A549 treated with Mapracorat at 1 μM for 4 hours (cell line): Measurements from ENCODE around the gene KRTAP1-1. TPM values are rescaled to one million over a fixed set of nuclear protein-coding genes. Genes with fewer than 3 reads are reported as not detected.

ENCODE experiments used
- total RNA-seq: library from RNA; stranded (reverse); fragments of 200-300 nt; extraction: Qiagen RNA extraction; gene quantifications from 5 replicates; pipeline ENCODE4 v1.2.3, GENCODE V29; 2022

The KRTAP1-1 gene
- not detected in 5 replicates for total RNA-seq

GRCh38 chr17:41040783-41041571, at the start of gene KRTAP1-1:
TSS of gene KRTAP1-1 (minus strand) at chr17:41041450. CDS start at chr17:41041397, 53 bp downstream.

GRCh38 chr17:41084100-41084856, 43.0 kb upstream of the KRTAP1-1 start, which contains the start of gene KRTAP4-7:
TSS of gene KRTAP4-7 (plus strand) at chr17:41084150. CDS start at chr17:41084207, 57 bp downstream.

GRCh38 chr17:41065829-41066624, 24.8 kb upstream of the KRTAP1-1 start, which contains the start of gene KRTAP2-4:
TSS of gene KRTAP2-4 (minus strand) at chr17:41065879. CDS start at chr17:41065845, 34 bp downstream.

GRCh38 chr17:41060052-41060604, 18.9 kb upstream of the KRTAP1-1 start, which contains the start of gene KRTAP2-3:
TSS of gene KRTAP2-3 (minus strand) at chr17:41060114. CDS start at chr17:41060050, 64 bp downstream.

GRCh38 chr17:41055130-41055529, 13.9 kb upstream of the KRTAP1-1 start, which contains the start of gene KRTAP2-2:
TSS of gene KRTAP2-2 (minus strand) at chr17:41055230. CDS start at chr17:41055211, 19 bp downstream.

GRCh38 chr17:41046735-41047465, 5.7 kb upstream of the KRTAP1-1 start, which contains the start of gene KRTAP2-1:
TSS of gene KRTAP2-1 (minus strand) at chr17:41047316. CDS start at chr17:41047267, 49 bp downstream.

GRCh38 chr17:41034346-41034935, 6.8 kb downstream of the KRTAP1-1 start, which contains the start of gene KRTAP1-3:
TSS of gene KRTAP1-3 (minus strand) at chr17:41034874. CDS start at chr17:41034821, 53 bp downstream.

GRCh38 chr17:41029633-41030245, 11.5 kb downstream of the KRTAP1-1 start, which contains the start of gene KRTAP1-4:
TSS of gene KRTAP1-4 (minus strand) at chr17:41030195. CDS start at chr17:41030078, 117 bp downstream.

GRCh38 chr17:41026715-41027471, 14.4 kb downstream of the KRTAP1-1 start, which contains the start of gene KRTAP1-5:
TSS of gene KRTAP1-5 (minus strand) at chr17:41027208. CDS start at chr17:41027155, 53 bp downstream.

GRCh38 chr17:41008811-41009210, 32.4 kb downstream of the KRTAP1-1 start, which contains the start of gene KRTAP3-1:
TSS of gene KRTAP3-1 (minus strand) at chr17:41009128. CDS start at chr17:41009074, 54 bp downstream.

GRCh38 chr17:40999563-40999962, 41.7 kb downstream of the KRTAP1-1 start, which contains the start of gene KRTAP3-2:
TSS of gene KRTAP3-2 (minus strand) at chr17:40999906. CDS start at chr17:40999853, 53 bp downstream.

GRCh38 chr17:40993839-40994238, 47.4 kb downstream of the KRTAP1-1 start, which contains the start of gene KRTAP3-3:
TSS of gene KRTAP3-3 (minus strand) at chr17:40994164. CDS start at chr17:40994097, 67 bp downstream.

Other genes with a start within 250 kb of the KRTAP1-1 start
- gene KRT28, start 241.5 kb downstream of the KRTAP1-1 start, total RNA-seq = not detected in 5 replicates
- gene KRT10, start 218.8 kb downstream of the KRTAP1-1 start, total RNA-seq = 70.6 to 111 TPM (median 103 TPM) in 5 replicates
- gene KRT12, start 174.2 kb downstream of the KRTAP1-1 start, total RNA-seq = not detected in 5 replicates
- gene KRT20, start 156.2 kb downstream of the KRTAP1-1 start, total RNA-seq = 0.17 to 0.45 TPM (median 0.26 TPM) in 5 replicates
- gene KRT23, start 103.8 kb downstream of the KRTAP1-1 start, total RNA-seq = 0.08 to 0.15 TPM (median 0.08 TPM) in 3 of 5 replicates, not detected in the others
- not detected in 5 replicates for gene KRT39, start 74.5 kb downstream of the KRTAP1-1 start, total RNA-seq
- not detected in 5 replicates for gene KRT40, start 57.1 kb downstream of the KRTAP1-1 start, total RNA-seq
- not detected in 5 replicates for gene KRTAP3-3, start 47.3 kb downstream of the KRTAP1-1 start, total RNA-seq
- gene KRTAP3-2, start 41.5 kb downstream of the KRTAP1-1 start, total RNA-seq = 0.22 to 0.42 TPM (median 0.37 TPM) in 3 of 5 replicates, not detected in the others
- 0.35 TPM in 1 of 5 replicates, not detected in the others for gene KRTAP3-1, start 32.3 kb downstream of the KRTAP1-1 start, total RNA-seq
- not detected in 5 replicates for gene KRTAP1-5, start 14.2 kb downstream of the KRTAP1-1 start, total RNA-seq
- gene KRTAP1-4, start 11.3 kb downstream of the KRTAP1-1 start, total RNA-seq = not detected in 5 replicates
- not detected in 5 replicates for gene KRTAP1-3, start 6.6 kb downstream of the KRTAP1-1 start, total RNA-seq
- not detected in 5 replicates for gene KRTAP2-1, start 5.9 kb upstream of the KRTAP1-1 start, total RNA-seq
- not detected in 5 replicates for gene KRTAP2-2, start 13.8 kb upstream of the KRTAP1-1 start, total RNA-seq
- gene KRTAP2-3, start 18.7 kb upstream of the KRTAP1-1 start, total RNA-seq = 0.22 TPM in 1 of 5 replicates, not detected in the others
- not detected in 5 replicates for gene KRTAP2-4, start 24.4 kb upstream of the KRTAP1-1 start, total RNA-seq
- gene KRTAP4-7, start 42.7 kb upstream of the KRTAP1-1 start, total RNA-seq = not detected in 5 replicates
- gene KRTAP4-8, start 56.7 kb upstream of the KRTAP1-1 start, total RNA-seq = not detected in 5 replicates
- gene KRTAP4-16, start 60.8 kb upstream of the KRTAP1-1 start, total RNA-seq = not detected in 5 replicates
- not detected in 5 replicates for gene KRTAP4-9, start 63.9 kb upstream of the KRTAP1-1 start, total RNA-seq
- not detected in 5 replicates for gene KRTAP4-11, start 76.9 kb upstream of the KRTAP1-1 start, total RNA-seq
- gene KRTAP4-12, start 82.7 kb upstream of the KRTAP1-1 start, total RNA-seq = not detected in 5 replicates
- gene KRTAP4-6, start 99.1 kb upstream of the KRTAP1-1 start, total RNA-seq = not detected in 5 replicates
- not detected in 5 replicates for gene KRTAP4-5, start 108.4 kb upstream of the KRTAP1-1 start, total RNA-seq
- gene KRTAP4-4, start 119.3 kb upstream of the KRTAP1-1 start, total RNA-seq = not detected in 5 replicates
- gene KRTAP4-3, start 126.8 kb upstream of the KRTAP1-1 start, total RNA-seq = not detected in 5 replicates
- gene KRTAP4-2, start 136.8 kb upstream of the KRTAP1-1 start, total RNA-seq = not detected in 5 replicates
- 0.16 to 0.38 TPM (median 0.18 TPM) in 3 of 5 replicates, not detected in the others for gene KRTAP4-1, start 143.5 kb upstream of the KRTAP1-1 start, total RNA-seq
- gene KRTAP9-1, start 148.4 kb upstream of the KRTAP1-1 start, total RNA-seq = not detected in 5 replicates
- gene KRTAP9-2, start 185.2 kb upstream of the KRTAP1-1 start, total RNA-seq = not detected in 5 replicates
- gene KRTAP9-3, start 191.0 kb upstream of the KRTAP1-1 start, total RNA-seq = not detected in 5 replicates
- not detected in 5 replicates for gene KRTAP9-8, start 196.5 kb upstream of the KRTAP1-1 start, total RNA-seq
- gene KRTAP9-4, start 208.2 kb upstream of the KRTAP1-1 start, total RNA-seq = not detected in 5 replicates
- not detected in 5 replicates for gene KRTAP9-9, start 213.9 kb upstream of the KRTAP1-1 start, total RNA-seq
- not detected in 5 replicates for gene KRTAP9-6, start 223.9 kb upstream of the KRTAP1-1 start, total RNA-seq
- gene KRTAP9-7, start 234.2 kb upstream of the KRTAP1-1 start, total RNA-seq = not detected in 5 replicates